ENCODE data around the gene PHOX2B. TPM values are rescaled to one million over a fixed set of nuclear protein-coding genes. Genes with fewer than 3 reads are reported as not detected.

The PHOX2B gene
- total RNA-seq, 1 donor from 2014 or later: not detected

- no peak for TF ChIP-seq CTCF (IDR thresholded peaks at IDR 0.05)
- H3K36me3 ChIP-seq: no peaks in the 10 kb centered on the region
- H3K27me3 ChIP-seq: peaks cover 11% of the 10 kb centered on the region
- intact Hi-C loops (cut with DNase I): no loop called here
- peaks cover 6% of the 10 kb centered on the region for H3K9me3 ChIP-seq
- no peak overlapping the region for H3K4me3 ChIP-seq
- ATAC-seq: no peak
- DNase-seq: no peak
- H3K4me1 ChIP-seq: no peaks in the 10 kb centered on the region
- H3K27ac ChIP-seq: no peak overlapping the region
These were observed 23.3 kb downstream of the PHOX2B start for GRCh38 chr4:41725254-41725653.

- Histone ChIP-seq H3K27ac (no peak overlapping the region), H3K9me3 (peaks cover 6% of the 10 kb centered on the region), H3K27me3 (peaks cover 7% of the 10 kb centered on the region), H3K4me1 (no peaks in the 10 kb centered on the region), H3K36me3 (no peaks in the 10 kb centered on the region), H3K4me3 (no peak overlapping the region)
- no peak for ATAC-seq
- intact Hi-C loops (cut with DNase I): no loop called here
- no peak for DNase-seq
- no peak for TF ChIP-seq CTCF (IDR thresholded peaks at IDR 0.05)
These were observed 25.2 kb downstream of the PHOX2B start for GRCh38 chr4:41723286-41723685.

- H3K27ac ChIP-seq: no peak overlapping the region
- intact Hi-C loops (cut with DNase I): no loop called here
- H3K27me3 ChIP-seq: peaks cover 3% of the 10 kb centered on the region
- no peaks in the 10 kb centered on the region for H3K36me3 ChIP-seq
- no peak for TF ChIP-seq CTCF (IDR thresholded peaks at IDR 0.05)
- peaks cover 6% of the 10 kb centered on the region for H3K9me3 ChIP-seq
- no peaks in the 10 kb centered on the region for H3K4me1 ChIP-seq
- DNase-seq (no peak), ATAC-seq (no peak)
- no peak overlapping the region for H3K4me3 ChIP-seq
These were observed 26.3 kb downstream of the PHOX2B start for GRCh38 chr4:41722181-41722580.

- ATAC-seq (no peak), DNase-seq (no peak)
- Histone ChIP-seq H3K4me1 (no peaks in the 10 kb centered on the region), H3K4me3 (no peak overlapping the region), H3K27ac (no peak overlapping the region), H3K36me3 (no peaks in the 10 kb centered on the region), H3K9me3 (no peaks in the 10 kb centered on the region), H3K27me3 (peaks cover 8% of the 10 kb centered on the region)
- intact Hi-C loops (cut with DNase I): no loop called here
- TF ChIP-seq CTCF (IDR thresholded peaks at IDR 0.05): no peak
These were observed 29.1 kb downstream of the PHOX2B start for GRCh38 chr4:41719417-41719816.

GRCh38 chr4:41718907-41719306, 29.6 kb downstream of the PHOX2B start:
- Histone ChIP-seq H3K36me3 (no peaks in the 10 kb centered on the region), H3K9me3 (no peaks in the 10 kb centered on the region), H3K27me3 (peaks cover 8% of the 10 kb centered on the region), H3K27ac (no peak overlapping the region), H3K4me1 (no peaks in the 10 kb centered on the region), H3K4me3 (no peak overlapping the region)
- ATAC-seq: no peak
- DNase-seq: no peak
- TF ChIP-seq CTCF (IDR thresholded peaks at IDR 0.05): no peak
- intact Hi-C loops (cut with DNase I): no loop called here

GRCh38 chr4:41715155-41715554, 33.4 kb downstream of the PHOX2B start:
- Histone ChIP-seq H3K27me3 (peaks cover 8% of the 10 kb centered on the region), H3K9me3 (no peaks in the 10 kb centered on the region), H3K36me3 (no peaks in the 10 kb centered on the region), H3K4me1 (no peaks in the 10 kb centered on the region), H3K27ac (no peak overlapping the region), H3K4me3 (no peak overlapping the region)
- no peak for ATAC-seq
- no peak for DNase-seq
- intact Hi-C loops (cut with DNase I): no loop called here
- no peak for TF ChIP-seq CTCF (IDR thresholded peaks at IDR 0.05)
